ENCODE results near the gene TNFSF8.

DNA sequence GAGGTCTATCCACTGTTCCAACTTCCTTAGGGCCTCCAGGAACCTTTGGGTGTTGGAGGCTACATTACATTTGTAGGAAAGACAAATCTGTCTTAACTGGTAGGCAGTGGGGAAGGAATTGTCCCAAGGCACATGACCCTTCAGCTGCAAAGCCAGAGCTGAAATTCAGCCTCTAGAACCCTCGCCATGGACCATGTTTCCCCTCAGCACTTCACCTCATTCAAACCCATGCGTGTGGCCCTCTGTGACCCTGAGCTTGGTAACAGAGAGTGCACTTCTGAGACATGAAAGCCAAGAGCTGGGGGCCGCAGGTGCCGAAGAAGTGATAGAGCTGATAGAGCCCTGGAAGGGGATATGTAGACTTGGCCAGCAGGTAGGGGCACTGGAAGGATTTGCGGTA lies 17.2 kb downstream of the TNFSF8 start:
- TF ChIP-seq EP300 (IDR thresholded peaks at IDR 0.05) (no peak), POLR2A (IDR thresholded peaks at IDR 0.05) (no peak)
- TF ChIP-seq, protein P1, sequence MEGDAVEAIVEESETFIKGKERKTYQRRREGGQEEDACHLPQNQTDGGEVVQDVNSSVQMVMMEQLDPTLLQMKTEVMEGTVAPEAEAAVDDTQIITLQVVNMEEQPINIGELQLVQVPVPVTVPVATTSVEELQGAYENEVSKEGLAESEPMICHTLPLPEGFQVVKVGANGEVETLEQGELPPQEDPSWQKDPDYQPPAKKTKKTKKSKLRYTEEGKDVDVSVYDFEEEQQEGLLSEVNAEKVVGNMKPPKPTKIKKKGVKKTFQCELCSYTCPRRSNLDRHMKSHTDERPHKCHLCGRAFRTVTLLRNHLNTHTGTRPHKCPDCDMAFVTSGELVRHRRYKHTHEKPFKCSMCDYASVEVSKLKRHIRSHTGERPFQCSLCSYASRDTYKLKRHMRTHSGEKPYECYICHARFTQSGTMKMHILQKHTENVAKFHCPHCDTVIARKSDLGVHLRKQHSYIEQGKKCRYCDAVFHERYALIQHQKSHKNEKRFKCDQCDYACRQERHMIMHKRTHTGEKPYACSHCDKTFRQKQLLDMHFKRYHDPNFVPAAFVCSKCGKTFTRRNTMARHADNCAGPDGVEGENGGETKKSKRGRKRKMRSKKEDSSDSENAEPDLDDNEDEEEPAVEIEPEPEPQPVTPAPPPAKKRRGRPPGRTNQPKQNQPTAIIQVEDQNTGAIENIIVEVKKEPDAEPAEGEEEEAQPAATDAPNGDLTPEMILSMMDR (IDR thresholded peaks at IDR 0.05) = no peak

Data from upper lobe of left lung (tissue), 4 donors.